GM12872 (cell line): ENCODE results near the gene CCDC92B.

Experiments
- TF ChIP-seq, protein P1 (sequence below): IDR thresholded peaks from 3 replicates; pipeline ENCODE4 v1.5.1; 2011; ENCODE audit warnings: low read depth, mild to moderate bottlenecking, low read length, moderate library complexity; ENCODE audit not compliant: insufficient read depth

Gene CCDC92B

DNA sequence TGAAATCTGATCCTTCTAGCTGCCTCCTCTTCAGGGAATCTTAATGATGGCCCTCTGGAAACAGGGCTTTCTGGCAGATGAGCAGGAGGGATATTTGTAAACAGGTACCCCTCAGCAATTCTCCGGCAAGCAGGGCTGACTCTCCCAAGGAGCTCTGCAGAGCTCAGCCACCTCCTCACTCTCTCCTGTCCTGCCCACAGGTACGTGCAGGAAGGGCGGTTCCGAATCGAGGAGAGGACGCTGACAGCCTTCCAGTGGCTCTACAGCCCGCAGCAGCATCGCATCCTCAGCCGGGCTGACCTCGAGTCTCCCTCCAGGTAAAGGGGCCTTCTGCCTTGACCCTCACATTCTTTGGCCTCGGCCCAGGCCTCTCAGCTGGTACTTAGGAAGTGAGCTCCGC lies 20.7 kb upstream of the CCDC92B start:
- TF ChIP-seq, protein P1, sequence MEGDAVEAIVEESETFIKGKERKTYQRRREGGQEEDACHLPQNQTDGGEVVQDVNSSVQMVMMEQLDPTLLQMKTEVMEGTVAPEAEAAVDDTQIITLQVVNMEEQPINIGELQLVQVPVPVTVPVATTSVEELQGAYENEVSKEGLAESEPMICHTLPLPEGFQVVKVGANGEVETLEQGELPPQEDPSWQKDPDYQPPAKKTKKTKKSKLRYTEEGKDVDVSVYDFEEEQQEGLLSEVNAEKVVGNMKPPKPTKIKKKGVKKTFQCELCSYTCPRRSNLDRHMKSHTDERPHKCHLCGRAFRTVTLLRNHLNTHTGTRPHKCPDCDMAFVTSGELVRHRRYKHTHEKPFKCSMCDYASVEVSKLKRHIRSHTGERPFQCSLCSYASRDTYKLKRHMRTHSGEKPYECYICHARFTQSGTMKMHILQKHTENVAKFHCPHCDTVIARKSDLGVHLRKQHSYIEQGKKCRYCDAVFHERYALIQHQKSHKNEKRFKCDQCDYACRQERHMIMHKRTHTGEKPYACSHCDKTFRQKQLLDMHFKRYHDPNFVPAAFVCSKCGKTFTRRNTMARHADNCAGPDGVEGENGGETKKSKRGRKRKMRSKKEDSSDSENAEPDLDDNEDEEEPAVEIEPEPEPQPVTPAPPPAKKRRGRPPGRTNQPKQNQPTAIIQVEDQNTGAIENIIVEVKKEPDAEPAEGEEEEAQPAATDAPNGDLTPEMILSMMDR = no peak

DNA sequence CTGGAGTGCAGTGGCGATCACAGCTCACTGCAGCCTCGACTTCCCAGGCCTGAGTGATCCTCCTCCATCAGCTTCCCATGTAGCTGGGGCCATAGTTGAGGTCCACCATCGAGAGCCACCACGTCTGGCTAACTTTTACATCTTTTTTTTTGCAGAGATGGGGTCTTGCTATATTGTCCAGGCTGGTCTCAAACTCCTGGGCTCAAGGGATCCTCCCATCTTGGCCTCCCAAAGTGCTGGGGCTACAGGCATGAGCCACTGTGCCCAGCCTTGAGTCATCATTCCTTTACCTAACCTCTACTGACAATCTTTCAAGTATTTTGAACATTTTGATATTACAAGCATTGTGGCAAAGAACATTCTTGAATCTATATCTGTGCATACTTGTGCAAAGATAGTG lies 9.4 kb upstream of the CCDC92B start:
- TF ChIP-seq, protein P1 = no peak

DNA sequence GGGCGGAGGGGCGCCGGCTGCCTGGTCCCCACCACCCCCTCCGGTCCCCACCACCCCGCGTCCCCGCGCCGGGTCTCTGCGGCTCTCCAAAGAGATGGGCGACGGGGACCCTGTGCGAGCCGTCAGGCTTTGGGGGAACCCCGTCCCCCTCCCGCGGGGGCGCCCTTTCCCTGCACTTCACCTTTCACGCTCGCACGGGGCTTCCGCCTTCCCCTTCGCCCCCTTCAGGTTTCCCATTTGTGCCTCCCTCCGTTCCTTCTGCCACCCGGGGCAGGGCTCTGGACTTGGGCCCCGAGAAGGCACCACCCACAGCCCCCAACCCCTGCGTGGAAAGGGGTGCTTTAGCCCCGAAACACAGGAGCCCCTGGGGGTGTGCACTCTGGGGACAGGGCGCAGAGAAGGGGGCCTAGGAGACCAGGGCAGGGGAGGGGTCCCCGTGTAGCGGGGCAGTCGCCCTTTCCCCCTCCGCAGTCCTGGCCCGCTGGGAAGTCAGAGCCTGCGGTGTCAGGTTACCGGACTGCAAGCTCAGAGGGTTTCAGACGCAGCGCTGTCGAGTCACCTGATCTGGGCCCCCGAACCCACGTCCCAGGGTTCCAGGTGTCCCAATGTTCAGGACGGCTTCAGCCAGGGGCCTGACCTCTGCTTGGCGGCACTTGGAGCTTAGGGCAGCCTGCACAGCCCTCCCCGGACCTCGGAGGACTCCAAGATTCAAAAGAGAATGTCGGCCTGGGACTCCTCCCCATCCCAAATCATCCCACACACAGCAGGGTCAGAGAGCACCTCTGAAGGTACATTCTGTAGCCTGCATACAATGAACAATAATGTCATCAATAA lies 6.7 kb upstream of the CCDC92B start:
- TF ChIP-seq, protein P1 = no peak

DNA sequence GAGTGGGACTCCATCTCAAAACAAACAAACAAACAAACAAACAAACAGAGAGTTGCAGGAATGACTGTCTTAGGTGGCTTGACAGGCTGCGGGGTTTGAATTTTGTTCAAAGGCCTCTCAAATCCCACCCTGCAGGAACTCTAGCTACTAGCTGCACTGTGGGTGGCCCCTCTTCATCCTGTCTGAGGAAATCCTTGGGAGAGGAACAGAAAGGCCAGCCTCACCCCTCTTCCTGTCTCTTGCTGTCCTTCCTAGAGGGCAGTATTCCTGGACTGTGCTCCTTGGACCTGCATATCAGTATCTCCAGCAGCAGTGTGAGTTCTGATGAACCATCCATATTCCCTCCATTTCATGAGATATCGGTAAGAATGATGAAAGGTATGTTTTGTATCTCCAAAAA lies 2.0 kb upstream of the CCDC92B start:
- TF ChIP-seq, protein P1 = no peak

DNA sequence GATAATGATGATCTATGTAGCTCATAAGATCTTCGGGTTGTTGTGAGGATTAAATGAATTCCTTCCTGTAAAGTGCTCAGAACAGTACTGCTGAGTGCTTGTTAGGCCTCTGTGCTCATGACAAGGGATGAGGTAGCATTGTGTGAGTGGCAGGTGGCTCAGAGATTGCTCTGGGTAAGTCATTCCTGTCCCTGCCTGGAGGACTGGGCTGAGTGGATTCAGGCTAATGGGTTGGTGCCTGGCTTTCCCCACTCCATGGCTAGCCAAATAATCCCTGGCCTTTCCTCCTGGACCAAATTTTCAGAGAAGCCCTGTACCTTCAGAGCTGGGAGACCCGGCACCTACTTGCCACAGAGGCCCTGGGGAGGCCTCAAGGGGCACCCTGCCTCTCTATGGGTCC lies 1.3 kb upstream of the CCDC92B start:
- TF ChIP-seq, protein P1 = no peak

DNA sequence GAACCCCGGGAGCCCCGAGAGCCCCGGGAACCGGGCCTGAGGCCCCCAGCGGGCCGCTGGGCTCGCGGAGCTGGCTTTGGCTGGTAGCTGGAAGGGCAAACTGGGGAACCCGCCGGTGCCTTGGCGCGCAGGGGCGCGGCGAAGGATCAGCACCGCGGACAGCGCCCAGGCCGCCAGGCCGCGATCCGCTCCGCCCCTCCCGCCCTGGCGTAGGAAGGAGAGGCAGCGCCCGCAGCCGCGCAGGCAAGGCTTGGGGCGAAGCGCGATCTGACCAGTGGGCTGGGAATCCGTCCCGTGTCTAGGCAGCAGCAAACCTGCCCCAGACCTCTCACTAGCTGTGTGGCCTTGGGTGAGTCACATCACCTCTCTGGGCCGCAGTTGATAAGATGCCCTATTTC lies 331 bp upstream of the CCDC92B start:
- TF ChIP-seq, protein P1 = no peak

DNA sequence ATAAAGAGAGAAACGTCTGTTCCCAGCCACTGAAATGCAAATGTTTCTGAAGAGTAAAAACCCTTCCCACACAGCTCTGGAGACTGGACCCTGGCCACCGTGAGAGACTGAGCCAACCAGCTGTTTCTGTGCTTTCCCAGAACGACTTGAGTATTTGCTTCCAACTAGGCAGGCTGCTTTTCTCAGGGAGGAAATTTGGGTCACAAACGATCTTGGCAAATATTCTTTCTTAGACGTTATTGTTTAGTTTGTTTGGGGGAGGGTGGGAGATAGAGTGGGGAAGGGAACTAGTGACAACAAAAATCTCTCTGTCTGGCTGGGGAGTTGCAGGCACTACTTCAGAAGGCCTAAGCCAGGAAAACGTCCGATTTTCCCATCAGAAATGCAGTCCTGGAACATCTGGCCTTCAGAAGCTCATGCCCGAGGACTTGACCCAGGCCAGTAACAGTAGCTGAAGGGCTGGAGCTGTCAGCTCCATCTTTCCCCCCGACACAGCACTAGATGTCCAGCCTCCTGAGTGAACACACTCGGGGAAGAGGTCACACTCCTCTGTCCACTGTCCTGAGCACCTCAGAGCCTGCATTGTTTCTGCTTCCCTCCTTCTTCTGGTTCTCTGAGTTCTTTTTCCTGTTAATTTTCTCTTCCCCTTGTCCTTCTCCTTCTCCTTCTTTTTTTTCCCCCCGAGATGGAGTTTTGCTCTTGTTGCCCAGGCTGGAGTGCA lies 4.0 kb downstream of the CCDC92B start:
- TF ChIP-seq, protein P1 = no peak
